MG63 (cell line): Measurements from ENCODE around the gene CHRNE. TPM values are rescaled to one million over a fixed set of nuclear protein-coding genes. Genes with fewer than 3 reads are reported as not detected.
A peak's percentile ranks its signal among the peaks of the same experiment; 100 is the strongest.
"Not testable (repeated sequence)": the region's sequence is repeated elsewhere in the genome, so short reads cannot be mapped to it uniquely, and the experiment has no call there.

Experiments used
- DNase-seq: peaks from one replicate; pipeline ENCODE4 v3.0.0-alpha.2; 2020
- H3K27me3 ChIP-seq: fragments of 250-450 bp; sonication (Bioruptor Pico); 2 replicates; pipeline ENCODE4 v1.5.1; 2020; ENCODE audit warnings: mild to moderate bottlenecking, moderate library complexity
- H3K36me3 ChIP-seq: fragments of 250-450 bp; sonication (Bioruptor Pico); 2 replicates; pipeline ENCODE4 v1.5.1; 2020; ENCODE audit warnings: mild to moderate bottlenecking, moderate library complexity
- H3K4me3 ChIP-seq: fragments of 250-450 bp; sonication (Bioruptor Pico); 2 replicates; pipeline ENCODE4 v1.5.1; 2020; ENCODE audit warnings: mild to moderate bottlenecking, moderate library complexity
- H3K9me3 ChIP-seq: fragments of 250-450 bp; sonication (Bioruptor Pico); 2 replicates; pipeline ENCODE4 v1.5.1; 2020; ENCODE audit warnings: mild to moderate bottlenecking, moderate library complexity
- total RNA-seq: library from RNA; depleted of rRNA; stranded (reverse); fragments of >200 nt; shearing (Covaris generic); gene quantifications from 2 replicates; pipeline ENCODE4 v1.2.3, GENCODE V29; 2014; ENCODE audit warnings: low replicate concordance

CHRNE gene
- total RNA-seq, 1 experiment from 2014 or later, result 0.07 TPM

DNA sequence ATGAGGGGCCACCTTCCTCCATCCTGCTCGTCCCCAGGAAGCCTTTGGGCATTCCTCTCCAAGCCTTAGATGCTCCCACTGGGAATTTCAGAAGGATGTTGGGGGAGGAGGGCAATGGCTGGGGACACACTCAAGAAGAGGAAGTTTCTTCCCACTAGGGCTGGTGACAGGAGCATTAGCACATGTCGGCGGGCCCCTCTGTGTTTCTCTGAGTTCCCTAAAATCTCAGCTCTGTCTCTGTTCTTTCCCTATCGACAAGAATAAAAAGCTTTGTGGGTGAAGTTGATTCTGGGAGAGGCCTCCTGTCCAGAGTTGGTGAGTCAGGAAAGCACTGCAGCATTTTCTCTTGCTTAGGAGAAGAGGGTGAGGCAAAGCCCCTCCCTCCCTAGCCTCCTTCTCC lies 23.3 kb downstream of the CHRNE start:
- DNase-seq, result no peak
- H3K9me3 ChIP-seq, result no peaks in the 10 kb centered on the region
- no peaks in the 10 kb centered on the region for H3K36me3 ChIP-seq
- no peak overlapping the region for H3K4me3 ChIP-seq
- no peaks in the 10 kb centered on the region for H3K27me3 ChIP-seq

DNA sequence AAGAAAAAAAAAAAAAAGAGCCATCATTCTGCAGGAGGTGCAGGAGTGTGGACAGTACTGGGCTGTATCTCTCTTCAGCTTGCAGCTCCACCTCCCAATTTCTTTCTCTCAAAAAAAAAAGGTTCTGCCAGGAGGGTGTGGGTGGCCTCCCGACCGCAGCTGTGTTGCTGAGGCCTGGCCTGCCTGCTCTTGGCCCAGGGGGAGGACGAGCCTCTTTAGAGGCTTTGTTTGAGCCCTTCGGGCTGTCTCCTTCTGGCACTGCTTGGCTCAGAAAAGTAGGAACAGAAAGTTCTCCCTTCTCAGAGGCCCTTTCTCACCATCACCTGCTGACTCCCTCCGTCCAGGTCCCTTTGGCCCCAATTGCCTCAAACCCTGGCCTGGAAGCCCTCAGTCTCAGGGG lies 25.8 kb downstream of the CHRNE start:
- H3K36me3 ChIP-seq, result no peaks in the 10 kb centered on the region
- DNase-seq, result no peak
- H3K27me3 ChIP-seq, result no peaks in the 10 kb centered on the region
- H3K9me3 ChIP-seq, result no peaks in the 10 kb centered on the region
- H3K4me3 ChIP-seq, result no peak overlapping the region

GRCh38 chr17:4872786-4873185 lies 30.1 kb downstream of the CHRNE start:
- Histone ChIP-seq H3K9me3 (no peaks in the 10 kb centered on the region), H3K27me3 (no peaks in the 10 kb centered on the region), H3K36me3 (no peaks in the 10 kb centered on the region), H3K4me3 (no peak overlapping the region)
- DNase-seq, result no peak

GRCh38 chr17:4870855-4871254 lies 32.0 kb downstream of the CHRNE start:
- Histone ChIP-seq H3K27me3 (no peaks in the 10 kb centered on the region), H3K4me3 (no peak overlapping the region), H3K36me3 (no peaks in the 10 kb centered on the region), H3K9me3 (no peaks in the 10 kb centered on the region)
- no peak for DNase-seq

DNA sequence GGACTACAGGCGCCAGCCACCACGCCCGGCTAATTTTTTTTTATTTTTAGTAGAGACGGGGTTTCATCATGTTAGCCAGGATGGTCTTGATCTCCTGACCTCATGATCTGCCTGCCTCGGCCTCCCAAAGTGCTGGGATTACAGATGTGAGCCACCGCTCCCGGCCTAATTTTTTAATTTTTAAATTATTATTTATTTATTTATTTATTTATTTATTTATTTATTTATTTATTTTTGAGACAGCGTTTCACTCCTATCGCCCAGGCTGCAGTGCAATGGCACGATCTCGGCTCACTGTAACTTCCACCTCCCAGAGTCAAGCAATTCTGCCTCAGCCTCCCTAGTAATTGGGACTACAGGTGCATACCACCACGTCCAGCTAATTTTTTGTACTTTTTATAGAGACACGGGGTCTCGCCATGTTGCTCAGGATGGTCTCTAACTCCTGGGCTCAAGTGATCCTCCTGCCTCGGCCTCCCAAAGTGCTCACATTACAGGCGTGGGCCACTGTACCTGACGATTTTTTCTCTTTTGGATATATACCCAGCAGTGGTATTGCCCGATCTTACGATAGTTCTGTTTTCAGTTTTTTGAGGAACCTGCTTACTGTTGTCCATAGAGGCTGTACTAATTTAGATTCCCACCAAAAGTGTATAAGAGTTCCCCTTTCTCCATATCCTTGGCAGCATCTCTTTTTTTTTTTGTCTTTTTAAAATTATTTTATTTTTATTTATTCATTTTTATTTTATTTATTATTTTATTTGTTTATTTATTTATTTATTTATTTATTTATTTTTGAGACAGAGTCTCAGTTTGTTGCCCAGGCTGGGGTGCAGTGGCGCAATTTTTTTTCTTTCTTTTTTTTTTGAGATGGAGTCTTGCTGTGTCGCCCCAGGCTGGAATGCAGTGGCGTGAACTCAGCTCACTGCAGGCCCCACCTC lies 33.6 kb downstream of the CHRNE start:
- H3K36me3 ChIP-seq, DNase-seq, H3K27me3 ChIP-seq, H3K9me3 ChIP-seq, H3K4me3 ChIP-seq: not testable (repeated sequence)

GRCh38 chr17:4867535-4867934 lies 35.4 kb downstream of the CHRNE start:
- DNase-seq, H3K27me3 ChIP-seq, H3K4me3 ChIP-seq, H3K36me3 ChIP-seq, H3K9me3 ChIP-seq: not testable (repeated sequence)

- Histone ChIP-seq H3K36me3 (peaks cover 3% of the 10 kb centered on the region; the same call in 1 of the 2 replicates), H3K9me3 (no peaks in the 10 kb centered on the region), H3K4me3 (no peak overlapping the region), H3K27me3 (no peaks in the 10 kb centered on the region)
- DNase-seq, result no peak
Observed at GRCh38 chr17:4863321-4863720, 39.6 kb downstream of the CHRNE start.

GRCh38 chr17:4862720-4863119 lies 40.2 kb downstream of the CHRNE start:
- H3K27me3 ChIP-seq, result no peaks in the 10 kb centered on the region
- no peaks in the 10 kb centered on the region for H3K9me3 ChIP-seq
- H3K4me3 ChIP-seq, result no peak overlapping the region
- H3K36me3 ChIP-seq, result peaks cover 3% of the 10 kb centered on the region; the same call in 1 of the 2 replicates
- no peak for DNase-seq

DNA sequence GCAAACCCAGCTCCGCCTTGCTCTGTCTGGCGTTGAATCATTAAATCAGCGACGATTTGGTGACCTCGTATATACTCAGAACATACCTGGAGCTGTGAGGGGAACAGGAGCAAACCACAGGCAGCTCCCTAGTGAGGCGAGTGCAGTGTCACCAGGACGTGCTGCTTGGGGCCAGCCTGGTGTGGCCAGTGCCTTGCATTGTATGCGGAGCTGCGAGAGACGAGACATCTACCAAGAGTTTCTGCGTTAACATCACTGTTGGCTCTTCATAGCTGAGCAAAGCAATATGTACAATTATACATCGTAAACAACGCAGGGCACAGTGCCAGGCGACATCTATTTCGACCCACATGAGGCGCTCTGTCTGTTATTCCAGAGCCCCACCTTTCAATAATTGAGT lies 41.8 kb downstream of the CHRNE start:
- H3K27me3 ChIP-seq, result no peaks in the 10 kb centered on the region
- H3K36me3 ChIP-seq, result peaks cover 3% of the 10 kb centered on the region; the same call in 1 of the 2 replicates
- H3K9me3 ChIP-seq, result no peaks in the 10 kb centered on the region
- H3K4me3 ChIP-seq, result no peak overlapping the region
- no peak for DNase-seq

- peaks cover 3% of the 10 kb centered on the region; the same call in 1 of the 2 replicates for H3K36me3 ChIP-seq
- H3K9me3 ChIP-seq, result no peaks in the 10 kb centered on the region
- no peak for DNase-seq
- no peak overlapping the region for H3K4me3 ChIP-seq
- H3K27me3 ChIP-seq, result no peaks in the 10 kb centered on the region
Observed at GRCh38 chr17:4860651-4861050, 42.2 kb downstream of the CHRNE start.

- Histone ChIP-seq H3K4me3 (no peak overlapping the region), H3K27me3 (no peaks in the 10 kb centered on the region), H3K36me3 (peaks cover 3% of the 10 kb centered on the region; the same call in 1 of the 2 replicates), H3K9me3 (no peaks in the 10 kb centered on the region)
- DNase-seq, result no peak
Observed at GRCh38 chr17:4859816-4860625, 42.9 kb downstream of the CHRNE start.

- Histone ChIP-seq H3K4me3 (no peak overlapping the region), H3K27me3 (no peaks in the 10 kb centered on the region), H3K36me3 (peaks cover 3% of the 10 kb centered on the region; the same call in 1 of the 2 replicates), H3K9me3 (no peaks in the 10 kb centered on the region)
- peak; percentile 41 for DNase-seq
Observed at GRCh38 chr17:4858882-4859260, 44.0 kb downstream of the CHRNE start.

- H3K27me3 ChIP-seq, result no peaks in the 10 kb centered on the region
- no peak for DNase-seq
- H3K9me3 ChIP-seq, result no peaks in the 10 kb centered on the region
- H3K36me3 ChIP-seq, result peaks cover 3% of the 10 kb centered on the region; the same call in 1 of the 2 replicates
- H3K4me3 ChIP-seq, result no peak overlapping the region
Observed at GRCh38 chr17:4858068-4858881, 44.6 kb downstream of the CHRNE start.

GRCh38 chr17:4857347-4857746 lies 45.6 kb downstream of the CHRNE start:
- H3K4me3 ChIP-seq, H3K9me3 ChIP-seq, H3K27me3 ChIP-seq, H3K36me3 ChIP-seq, DNase-seq: not testable (repeated sequence)

DNA sequence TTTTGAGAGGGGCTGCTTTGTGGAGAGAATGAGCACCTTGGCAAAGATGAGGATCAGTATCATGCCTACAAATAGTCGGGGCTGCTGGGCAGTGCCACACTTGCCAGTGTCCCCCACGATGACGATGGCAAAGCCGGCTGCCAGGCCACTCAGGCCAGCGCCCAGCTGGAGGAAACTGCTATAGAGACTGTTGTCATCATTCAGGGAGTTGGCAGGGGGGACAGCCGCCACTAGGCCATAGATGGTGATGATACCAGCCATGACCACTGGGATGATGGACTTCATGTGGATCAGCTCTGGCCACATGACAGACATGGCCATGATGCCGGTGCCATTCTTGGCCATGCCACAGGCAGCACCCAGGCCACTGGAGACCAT lies 46.0 kb downstream of the CHRNE start:
- Histone ChIP-seq H3K36me3 (peaks cover 3% of the 10 kb centered on the region; the same call in 1 of the 2 replicates), H3K4me3 (no peak overlapping the region), H3K27me3 (no peaks in the 10 kb centered on the region), H3K9me3 (no peaks in the 10 kb centered on the region)
- no peak for DNase-seq

DNA sequence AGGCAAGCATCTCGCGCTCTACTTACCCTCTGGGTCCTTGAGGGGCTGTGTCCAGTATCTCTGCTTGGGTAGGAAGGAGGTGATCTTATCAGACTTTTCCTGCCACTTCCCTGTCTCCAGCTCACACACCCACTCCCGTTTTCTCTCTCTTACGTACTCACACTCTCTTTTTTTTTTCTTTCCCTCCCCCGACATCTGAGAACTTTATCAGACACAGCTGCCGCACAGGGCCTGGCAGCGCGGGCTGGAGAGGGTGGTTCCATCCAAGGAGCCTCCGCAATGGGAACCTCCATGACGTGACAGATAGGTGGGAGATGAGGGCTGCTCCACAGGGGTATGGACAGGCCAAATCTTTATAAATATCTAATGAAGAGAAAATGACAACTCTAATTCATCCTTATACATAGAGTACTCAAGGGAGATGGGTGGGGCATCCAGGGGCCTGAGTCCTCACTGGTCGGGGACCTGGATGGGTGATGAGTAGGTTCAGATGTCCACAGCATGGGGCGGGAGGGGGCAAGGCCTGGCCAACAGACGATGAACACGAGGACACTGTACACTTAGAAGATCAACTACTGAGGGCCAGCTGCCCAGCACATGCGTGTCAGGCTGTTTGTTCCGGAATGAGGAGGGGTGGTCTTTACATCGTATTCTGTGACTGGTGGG lies 46.5 kb downstream of the CHRNE start:
- no peaks in the 10 kb centered on the region for H3K9me3 ChIP-seq
- H3K4me3 ChIP-seq, result no peak overlapping the region
- H3K27me3 ChIP-seq, result no peaks in the 10 kb centered on the region
- H3K36me3 ChIP-seq, result peaks cover 3% of the 10 kb centered on the region; the same call in 1 of the 2 replicates
- DNase-seq, result no peak
